ENCODE results near the gene ATG12. TPM values are rescaled to one million over a fixed set of nuclear protein-coding genes. Genes with fewer than 3 reads are reported as not detected.
A peak's percentile ranks its signal among the peaks of the same experiment; 100 is the strongest.

ATG12 gene
- polyA plus RNA-seq, 1 of the 3 experiments (the other 2 are of a cell fraction), result 29.1 TPM

DNA sequence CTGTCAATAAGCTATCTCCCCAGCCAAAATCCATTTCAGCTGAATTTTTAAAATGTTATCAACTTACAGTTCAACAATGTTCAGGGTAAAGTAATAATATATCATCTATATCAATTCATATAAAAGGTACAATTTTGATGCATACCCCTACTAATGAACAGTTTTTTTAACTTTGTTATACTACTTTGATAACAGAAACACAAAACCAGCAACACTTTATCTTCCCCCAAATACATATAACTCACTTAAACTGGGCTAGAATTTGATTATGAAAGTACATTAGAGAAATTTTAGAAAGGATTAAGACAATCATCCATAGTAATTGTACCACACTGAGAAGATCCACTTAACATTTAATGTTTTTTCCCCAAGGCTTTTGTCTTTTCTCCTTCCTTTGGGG is 30.0 kb downstream of the ATG12 start:
- H3K9ac ChIP-seq, result no peak overlapping the region
- POLR2A ChIA-PET, result no interaction called here
- peak; percentile 22 for DNase-seq
- H3K9me3 ChIP-seq, result no peaks in the 10 kb centered on the region
- H3K79me2 ChIP-seq (ENCODE audit: insufficient read depth), result no peaks in the 10 kb centered on the region
- CTCF ChIA-PET, result interaction anchor here (0.8 kb wide), 2 partner anchors 28 to 257 kb away, joined by 3 read pairs; no protein-coding TSS in a partner anchor
- H3K4me2 ChIP-seq, result no peak overlapping the region
- no peaks in the 10 kb centered on the region for H4K20me1 ChIP-seq (ENCODE audit: insufficient read depth)
- H3K4me1 ChIP-seq (ENCODE audit: control insufficient read depth in 1 of 2, insufficient read depth in 2 of 2, low read depth in 1 of 2, low read length in 1 of 2), result peaks cover 0 to 10% of the 10 kb centered on the region in 2 experiments; a peak in 3 of 4 replicates
- peak; percentile 47 for TF ChIP-seq GATA2 (CRISPR knock-in tag; IDR thresholded peaks at IDR 0.05)
- no peak for TF ChIP-seq EP300 (IDR thresholded peaks at IDR 0.05; ENCODE audit: borderline replicate concordance in 1 of 2, low read depth in 1 of 2, low read length in 1 of 2)
- no peak overlapping the region for H2AFZ ChIP-seq (ENCODE audit: low read depth)
- H3K4me3 ChIP-seq (ENCODE audit: low read depth in 2 of 2, low read length in 1 of 2), result no peak overlapping the region
- H3F3A ChIP-seq (replicated peaks; ENCODE audit: insufficient read depth), result peaks cover 18% of the 10 kb centered on the region
- no peaks in the 10 kb centered on the region for H3K36me3 ChIP-seq (replicated peaks in 1 of 2; ENCODE audit: control insufficient read depth in 1 of 2, insufficient read depth in 2 of 2, low read length in 1 of 2)
- H3K9me2 ChIP-seq, result no peaks in the 10 kb centered on the region
- H3K27ac ChIP-seq (ENCODE audit: low read depth in 2 of 2, low read length in 1 of 2), result peak overlapping the region in 1 of 2 experiments; percentile 57; a peak in 2 of 4 replicates
- peaks cover 29% of the 10 kb centered on the region for H3K27me3 ChIP-seq (ENCODE audit: insufficient read depth)

- ChIA-PET POLR2A (no interaction called here), CTCF (interaction anchor here (0.8 kb wide), 1 partner anchor 258 kb away, joined by 3 read pairs; no protein-coding TSS in a partner anchor)
- H3F3A ChIP-seq (replicated peaks; ENCODE audit: insufficient read depth), result peaks cover 18% of the 10 kb centered on the region
- H4K20me1 ChIP-seq (ENCODE audit: insufficient read depth), result no peaks in the 10 kb centered on the region
- H3K36me3 ChIP-seq (replicated peaks in 1 of 2; ENCODE audit: control insufficient read depth in 1 of 2, insufficient read depth in 2 of 2, low read length in 1 of 2), result no peaks in the 10 kb centered on the region
- H3K9ac ChIP-seq, result no peak overlapping the region
- no peaks in the 10 kb centered on the region for H3K79me2 ChIP-seq (ENCODE audit: insufficient read depth)
- H3K9me2 ChIP-seq, result no peaks in the 10 kb centered on the region
- peak overlapping the region; percentile 53 to 57; a peak in 3 of 4 replicates for H3K27ac ChIP-seq (ENCODE audit: low read depth in 2 of 2, low read length in 1 of 2)
- H2AFZ ChIP-seq (ENCODE audit: low read depth), result no peak overlapping the region
- no peaks in the 10 kb centered on the region for H3K9me3 ChIP-seq
- DNase-seq, result no peak
- peak overlapping the region; percentile 13; the same call in 1 of the 2 replicates for H3K4me2 ChIP-seq
- no peak overlapping the region for H3K4me3 ChIP-seq (ENCODE audit: low read depth in 2 of 2, low read length in 1 of 2)
- H3K27me3 ChIP-seq (ENCODE audit: insufficient read depth), result peaks cover 23% of the 10 kb centered on the region
- peaks cover 0 to 6% of the 10 kb centered on the region in 2 experiments; a peak in 3 of 4 replicates for H3K4me1 ChIP-seq (ENCODE audit: control insufficient read depth in 1 of 2, insufficient read depth in 2 of 2, low read depth in 1 of 2, low read length in 1 of 2)
- TF ChIP-seq SMC3 (IDR thresholded peaks at IDR 0.05; ENCODE audit: low read depth, low read length) (no peak), TCF12 (IDR thresholded peaks at IDR 0.05) (peak; percentile 99), RXRA (IDR thresholded peaks at IDR 0.05; ENCODE audit: borderline replicate concordance, low read depth) (peak; percentile 74; the same call in 1 of the 2 replicates), YY1 (IDR thresholded peaks at IDR 0.05; ENCODE audit: low read depth) (no peak), EP300 (IDR thresholded peaks at IDR 0.05; ENCODE audit: borderline replicate concordance in 1 of 2, low read depth in 1 of 2, low read length in 1 of 2) (peak in 1 of 2 experiments; percentile 77; a peak in 1 of 4 replicates), TEAD4 (IDR thresholded peaks at IDR 0.05; ENCODE audit: borderline replicate concordance, insufficient read depth) (peak; percentile 86), RFX5 (IDR thresholded peaks at IDR 0.05; ENCODE audit: low read length) (no peak), PBX3 (IDR thresholded peaks at IDR 0.05) (peak; percentile 66; the same call in 1 of the 2 replicates), FOSL2 (IDR thresholded peaks at IDR 0.05; ENCODE audit: borderline replicate concordance, low read depth) (peak; percentile 88), ZBTB33 (IDR thresholded peaks at IDR 0.05; ENCODE audit: borderline replicate concordance, low read depth) (0 out of 2 replicates have a peak, but pooled peaks have one; percentile 58), POLR2AphosphoS5 (IDR thresholded peaks at IDR 0.05; ENCODE audit: low read depth, low read length) (peak; percentile 60), TAF1 (IDR thresholded peaks at IDR 0.05; ENCODE audit: borderline replicate concordance, low read depth, low read length) (no peak), MXI1 (IDR thresholded peaks at IDR 0.05; ENCODE audit: low read depth, low read length) (no peak), FOXJ3 (CRISPR knock-in tag; IDR thresholded peaks at IDR 0.05) (no peak), NRF1 (IDR thresholded peaks at IDR 0.05; ENCODE audit: low read depth, low read length) (no peak), ELF1 (IDR thresholded peaks at IDR 0.05) (no peak), MEF2A (IDR thresholded peaks at IDR 0.05; ENCODE audit: borderline replicate concordance, low read depth) (peak; percentile 43), USF1 (IDR thresholded peaks at IDR 0.05; ENCODE audit: borderline replicate concordance, low read depth) (0 out of 2 replicates have a peak, but pooled peaks have one; percentile 8), EZH2phosphoT487 (IDR thresholded peaks at IDR 0.05; ENCODE audit: borderline replicate concordance, low read depth) (no peak), FOXM1 (IDR thresholded peaks at IDR 0.05; ENCODE audit: low read depth) (no peak), IRF3 (IDR thresholded peaks at IDR 0.05; ENCODE audit: low read depth, low read length) (no peak)
Observed at GRCh38 chr5:115810761-115811160, 30.6 kb downstream of the ATG12 start.

Data from SK-N-SH (cell line).